GM21723 (cell line): ENCODE results near the gene KCNA4.
"Not testable (repeated sequence)": the region's sequence is repeated elsewhere in the genome, so short reads cannot be mapped to it uniquely, and the experiment has no call there.

Experiments used
- ATAC-seq: cut with Tn5 transposase; IDR thresholded peaks from one replicate; pipeline ENCODE4 v1.9.1; 2021; ENCODE audit warnings: mild to moderate bottlenecking, moderate library complexity; ENCODE audit not compliant: unreplicated experiment

The KCNA4 gene

GRCh38 chr11:30000986-30001750, 15.7 kb downstream of the KCNA4 start:
- no peak for ATAC-seq

- ATAC-seq, result peak; percentile 70
Observed at GRCh38 chr11:29996016-29996415, 20.8 kb downstream of the KCNA4 start.

DNA sequence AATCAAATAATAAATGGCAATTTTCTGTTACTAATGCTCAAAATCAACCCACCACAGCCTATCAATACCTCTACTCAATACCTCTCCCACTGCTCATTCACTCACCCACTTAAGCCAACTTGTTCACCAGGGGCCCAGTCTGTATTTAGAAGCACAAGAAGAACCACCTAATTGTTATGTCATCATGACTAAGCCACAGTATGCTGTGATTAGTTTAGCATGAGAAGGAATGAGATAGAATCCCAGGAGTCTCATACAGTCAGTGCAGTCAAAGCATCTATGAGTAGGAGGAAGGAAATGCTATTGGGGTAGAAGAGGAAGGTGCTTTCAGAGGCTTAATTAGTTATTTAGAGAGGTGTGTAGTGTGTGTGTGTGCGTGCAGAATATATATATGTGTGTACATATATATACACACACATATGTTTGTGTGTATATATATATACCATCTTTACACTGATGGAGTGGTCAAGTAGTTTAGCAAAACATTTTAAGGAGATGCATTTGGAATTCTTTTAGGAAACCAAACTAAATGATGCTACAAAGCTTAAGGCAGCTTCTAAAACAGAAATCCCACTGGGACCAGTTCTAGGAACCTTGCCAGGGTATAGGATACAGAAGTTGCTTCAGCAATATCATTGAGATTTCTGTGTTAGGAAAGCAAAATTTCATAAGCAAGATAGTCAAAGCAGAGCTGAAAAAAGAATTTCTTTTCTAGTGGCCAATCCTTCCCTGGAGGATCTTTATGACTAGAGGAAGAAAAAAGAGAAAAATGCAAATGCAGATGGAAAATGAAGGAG, 27.5 kb downstream of the KCNA4 start:
- ATAC-seq, result no peak

GRCh38 chr11:29985248-29985647, 31.6 kb downstream of the KCNA4 start:
- ATAC-seq, result no peak

GRCh38 chr11:29984544-29984943, 32.3 kb downstream of the KCNA4 start:
- no peak for ATAC-seq

GRCh38 chr11:29978549-29978948, 38.3 kb downstream of the KCNA4 start:
- no peak for ATAC-seq

DNA sequence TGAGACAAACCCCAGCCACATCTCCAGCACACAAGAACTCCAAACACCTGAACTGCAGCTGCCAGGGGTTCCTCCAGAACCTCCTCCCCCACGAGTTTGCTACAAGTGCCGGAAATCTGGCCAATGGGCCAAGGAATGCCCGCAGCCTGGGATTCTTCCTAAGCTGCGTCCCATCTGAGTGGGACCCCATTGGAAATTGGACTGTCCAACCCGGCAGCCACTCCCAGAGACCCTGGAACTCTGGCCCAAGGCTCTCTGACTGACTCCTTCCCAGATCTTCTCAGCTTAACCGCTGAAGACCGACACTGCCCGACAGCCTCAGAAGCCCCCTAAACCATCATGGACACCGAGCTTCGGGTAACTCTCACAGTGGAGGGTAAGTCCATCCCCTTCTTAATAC, 41.2 kb downstream of the KCNA4 start:
- ATAC-seq, result not testable (repeated sequence)

GRCh38 chr11:29963796-29964195, 53.0 kb downstream of the KCNA4 start:
- ATAC-seq, result no peak

DNA sequence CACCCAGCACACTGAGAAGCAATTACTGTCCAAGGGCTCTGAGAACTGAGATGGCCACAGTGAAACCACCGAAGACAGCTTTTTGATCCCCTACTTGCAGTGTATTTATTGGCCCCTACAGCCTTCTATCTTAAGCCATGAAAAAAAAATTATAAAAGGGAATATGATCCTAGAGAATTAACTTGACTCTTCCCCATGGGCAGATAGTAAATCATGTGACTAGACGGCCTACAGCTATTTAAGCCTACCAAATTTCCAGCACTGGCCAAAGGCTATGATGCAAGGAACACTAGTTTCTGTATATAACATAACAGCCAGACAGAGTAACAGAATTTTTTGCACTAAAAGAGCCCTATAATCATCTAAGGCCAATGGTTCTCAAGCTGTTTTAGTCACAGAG, 53.8 kb downstream of the KCNA4 start:
- no peak for ATAC-seq

DNA sequence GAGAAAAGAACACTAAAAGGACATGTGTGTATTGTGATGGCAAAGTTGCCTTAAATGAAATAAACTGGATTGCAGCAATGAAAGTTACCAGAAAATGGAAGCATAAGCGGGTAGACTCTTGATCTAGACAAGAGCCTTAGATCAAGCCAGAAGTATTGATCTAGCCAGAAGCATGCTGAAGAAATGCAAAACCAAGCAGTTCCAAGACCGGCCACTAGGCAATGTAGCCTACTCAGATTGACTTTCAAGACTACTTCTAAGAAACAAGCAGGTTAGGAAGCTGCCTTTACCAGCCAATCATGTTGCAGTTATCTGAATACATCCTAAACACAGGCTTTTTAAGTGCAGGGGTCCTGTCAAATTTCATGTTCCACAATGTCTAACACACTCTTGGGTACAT, 54.6 kb downstream of the KCNA4 start:
- no peak for ATAC-seq
